ENCODE data around the gene RNF222. TPM values are rescaled to one million over a fixed set of nuclear protein-coding genes. Genes with fewer than 3 reads are reported as not detected.
"Not testable (repeated sequence)": the region's sequence is repeated elsewhere in the genome, so short reads cannot be mapped to it uniquely, and the experiment has no call there.

RNF222 gene
- total RNA-seq, 1 experiment from 2014 or later, result not detected

DNA sequence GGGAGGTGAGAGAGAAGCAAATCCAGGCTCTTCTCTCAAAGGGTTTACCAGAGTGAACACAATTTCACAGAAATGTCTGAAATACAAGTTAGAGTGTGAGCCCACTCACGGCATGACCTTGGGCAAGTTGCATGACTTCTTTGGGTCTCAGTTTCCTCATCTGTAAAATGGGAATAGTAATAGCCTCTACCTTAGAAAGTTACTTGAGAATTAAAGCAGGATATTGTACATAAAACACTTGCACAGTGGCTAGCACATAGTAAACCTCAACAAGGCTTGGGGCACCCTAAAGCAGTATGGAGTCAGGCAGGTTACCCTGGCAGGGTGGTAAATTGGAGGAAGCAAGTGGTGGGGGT lies 13.2 kb upstream of the RNF222 start:
- DNase-seq (ENCODE audit: low read depth), result no peak

- peak; percentile 77 for DNase-seq (ENCODE audit: low read depth)
Measured at GRCh38 chr17:8409966-8410882, 12.6 kb upstream of the RNF222 start.

DNA sequence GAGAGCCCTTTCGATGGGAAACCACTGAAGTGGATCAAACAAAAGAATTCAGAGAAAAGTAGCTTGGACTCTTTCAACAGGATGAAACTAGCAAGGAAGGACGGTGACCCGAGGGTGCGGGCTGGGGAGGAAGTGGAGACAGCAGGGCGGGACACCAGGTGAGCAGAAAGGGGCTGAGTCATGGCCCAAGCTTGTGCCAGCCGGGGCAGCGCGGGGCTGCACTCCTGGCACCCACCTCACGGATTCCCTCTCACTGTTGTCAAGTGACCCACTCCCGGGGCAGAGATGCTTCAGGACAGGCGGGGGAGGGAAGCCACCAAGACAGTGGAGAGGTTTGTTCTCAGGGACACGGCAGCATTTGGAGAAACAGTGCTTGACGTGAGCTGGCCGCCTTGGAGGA lies 10.7 kb upstream of the RNF222 start:
- DNase-seq (ENCODE audit: low read depth), result peak; percentile 8

- DNase-seq (ENCODE audit: low read depth), result no peak
Measured at GRCh38 chr17:8406174-8406573, 8.5 kb upstream of the RNF222 start.

- no peak for DNase-seq (ENCODE audit: low read depth)
Measured at GRCh38 chr17:8405499-8406016, 7.9 kb upstream of the RNF222 start.

- no peak for DNase-seq (ENCODE audit: low read depth)
Measured at GRCh38 chr17:8402921-8403536, 5.4 kb upstream of the RNF222 start.

GRCh38 chr17:8401107-8401506 lies 3.5 kb upstream of the RNF222 start:
- DNase-seq (ENCODE audit: low read depth), result no peak

GRCh38 chr17:8398980-8399379 lies 1.4 kb upstream of the RNF222 start:
- DNase-seq (ENCODE audit: low read depth), result no peak

DNA sequence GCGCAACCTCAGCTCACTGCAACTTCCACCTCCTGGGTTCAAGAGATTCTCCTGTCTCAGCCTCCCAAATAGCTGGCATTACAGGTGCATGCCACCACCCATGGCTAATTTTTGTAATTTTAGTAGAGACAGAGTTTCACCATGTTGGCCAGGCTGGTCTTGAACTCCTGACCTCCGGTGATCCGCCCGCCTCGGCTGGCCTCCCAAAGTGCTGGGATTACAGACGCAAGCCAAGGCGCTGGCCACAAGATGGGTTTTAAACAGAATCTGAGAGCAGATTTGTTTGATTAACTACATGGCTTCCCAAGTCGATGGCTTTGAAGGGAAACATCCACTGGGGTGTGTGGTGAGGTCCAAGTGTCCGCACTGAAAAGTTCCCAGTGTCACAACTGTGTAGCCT lies 3.1 kb downstream of the RNF222 start:
- not testable (repeated sequence) for DNase-seq (ENCODE audit: low read depth)

DNA sequence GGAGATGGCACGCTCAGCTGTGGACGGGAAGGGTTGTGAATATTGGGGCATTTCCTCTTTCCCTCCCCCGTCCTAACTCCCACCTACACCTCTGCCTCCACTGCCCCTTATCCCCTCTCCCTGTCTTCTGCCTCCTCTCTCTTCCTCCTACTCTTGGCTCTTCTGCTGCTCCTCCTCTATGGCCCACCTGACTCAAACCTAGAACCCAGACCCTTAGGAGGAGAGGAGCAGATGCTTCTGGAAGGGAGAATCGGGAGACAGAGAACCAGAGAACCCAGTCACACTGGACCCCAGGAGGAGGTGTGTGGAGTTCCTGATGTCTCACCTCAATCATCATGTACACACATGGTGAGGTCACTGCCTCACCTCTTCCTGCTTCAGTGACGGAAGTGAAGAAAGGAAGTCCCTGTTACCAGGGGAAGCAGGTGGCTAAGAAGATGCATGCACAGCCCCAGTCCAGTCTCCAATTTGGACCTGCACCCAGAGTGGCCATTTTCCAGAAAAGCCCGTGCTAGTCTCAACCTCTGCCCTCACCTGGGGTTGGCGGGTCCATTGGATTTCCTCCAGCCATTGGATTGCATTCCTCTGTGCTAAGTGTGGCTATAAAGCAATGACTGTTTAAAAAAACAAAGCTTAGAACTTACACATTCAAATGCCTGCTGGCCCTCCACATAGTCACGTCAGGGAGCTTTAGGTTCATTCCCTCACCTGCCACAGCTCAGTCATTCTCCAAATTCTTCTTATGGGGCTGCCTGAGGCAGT lies 4.0 kb downstream of the RNF222 start:
- no peak for DNase-seq (ENCODE audit: low read depth)

DNA sequence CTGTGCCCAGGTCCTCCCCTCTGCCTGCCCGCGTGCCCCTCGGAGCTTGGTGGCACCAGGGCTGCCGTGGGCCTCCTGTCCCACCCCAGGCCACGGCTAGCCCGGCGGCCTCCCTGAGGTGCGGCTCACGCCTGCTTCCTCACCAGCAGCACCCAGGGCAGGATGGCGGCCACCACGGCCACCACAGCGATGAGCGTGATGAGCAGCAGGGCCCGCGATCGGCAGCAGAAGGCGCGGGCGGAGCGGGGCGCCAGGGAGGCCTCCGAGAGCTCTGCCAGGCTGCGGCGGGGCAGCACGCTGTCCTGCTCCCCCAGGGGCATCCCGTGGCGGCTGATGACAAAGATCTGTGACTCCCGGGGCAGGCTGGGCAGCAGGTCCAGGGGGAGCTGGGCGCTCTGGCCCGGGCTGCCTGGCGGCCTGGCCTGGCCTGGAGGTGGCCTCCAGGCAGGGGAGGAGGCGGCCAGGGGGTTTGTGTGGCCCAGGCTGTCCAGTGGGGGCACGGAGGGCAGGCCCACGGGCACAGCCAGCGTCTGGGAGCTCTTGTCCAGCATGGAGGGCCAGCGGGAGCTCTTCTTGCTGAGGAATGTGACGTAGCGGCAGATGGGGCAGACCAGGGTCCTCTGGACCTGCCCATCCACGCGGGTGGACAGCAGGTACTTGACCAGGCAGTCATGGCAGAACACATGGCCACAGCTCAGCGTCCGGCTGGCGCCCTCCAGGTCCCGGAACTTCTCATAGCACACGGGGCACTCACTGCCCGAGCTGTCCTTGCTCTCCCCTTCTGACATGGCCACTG lies 4.8 kb downstream of the RNF222 start:
- DNase-seq (ENCODE audit: low read depth), result no peak

DNA sequence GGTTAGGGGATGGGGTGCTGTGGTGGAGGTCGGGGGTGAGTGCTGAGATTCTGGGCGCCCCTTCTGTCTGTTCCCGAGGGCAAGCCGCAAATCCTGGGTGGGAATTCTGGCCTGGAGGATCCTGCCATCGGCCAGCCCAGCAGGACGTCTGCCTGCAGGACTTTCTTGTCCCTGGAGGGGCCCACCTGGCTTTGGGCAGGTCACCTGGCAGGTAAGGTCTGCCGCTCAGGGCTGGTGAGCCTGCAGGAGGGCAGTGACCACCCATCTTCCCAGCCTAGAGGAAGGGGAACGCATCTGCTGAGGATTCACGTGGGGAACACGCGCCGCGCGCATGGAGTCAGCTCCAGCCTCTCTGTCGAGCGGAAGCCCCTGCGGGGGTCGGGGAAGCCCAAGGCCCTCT lies 5.4 kb downstream of the RNF222 start:
- DNase-seq (ENCODE audit: low read depth), result no peak

GRCh38 chr17:8391711-8392110 lies 5.9 kb downstream of the RNF222 start:
- DNase-seq (ENCODE audit: low read depth), result peak; percentile 47

DNA sequence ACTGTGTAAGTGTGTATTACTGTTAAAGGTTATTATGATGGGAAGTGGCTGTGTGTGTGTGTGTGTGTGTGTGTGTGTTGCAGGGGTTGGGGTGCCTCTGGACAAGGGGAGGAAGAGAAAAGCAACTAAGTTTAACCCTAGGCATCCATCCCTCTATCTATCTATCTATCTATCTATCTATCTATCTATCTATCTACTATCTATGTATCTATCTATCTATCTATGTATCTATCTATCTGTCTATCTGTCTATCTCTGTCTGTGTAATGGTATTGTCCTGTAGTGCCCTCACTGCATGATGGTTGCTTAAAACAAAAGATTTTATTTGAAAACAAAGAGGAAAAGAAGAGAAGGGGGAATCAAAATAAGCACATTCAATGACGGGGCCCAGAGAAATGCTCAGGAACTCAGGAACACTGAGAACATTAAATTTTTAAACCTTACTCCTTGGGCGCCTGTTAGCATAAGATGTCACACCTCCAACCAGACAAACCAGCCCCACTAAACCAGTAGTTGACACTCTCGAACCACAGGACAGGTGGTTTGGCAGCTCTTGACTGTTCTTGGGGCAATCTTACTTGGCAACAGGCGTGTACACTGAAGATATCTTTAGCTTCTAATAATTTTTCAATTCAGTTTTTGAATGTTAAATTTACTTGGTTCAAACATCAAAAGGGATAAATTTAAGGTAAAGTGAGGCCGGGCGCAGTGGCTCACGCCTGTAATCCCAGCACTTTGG lies 9.5 kb downstream of the RNF222 start:
- DNase-seq (ENCODE audit: low read depth), result no peak

DNA sequence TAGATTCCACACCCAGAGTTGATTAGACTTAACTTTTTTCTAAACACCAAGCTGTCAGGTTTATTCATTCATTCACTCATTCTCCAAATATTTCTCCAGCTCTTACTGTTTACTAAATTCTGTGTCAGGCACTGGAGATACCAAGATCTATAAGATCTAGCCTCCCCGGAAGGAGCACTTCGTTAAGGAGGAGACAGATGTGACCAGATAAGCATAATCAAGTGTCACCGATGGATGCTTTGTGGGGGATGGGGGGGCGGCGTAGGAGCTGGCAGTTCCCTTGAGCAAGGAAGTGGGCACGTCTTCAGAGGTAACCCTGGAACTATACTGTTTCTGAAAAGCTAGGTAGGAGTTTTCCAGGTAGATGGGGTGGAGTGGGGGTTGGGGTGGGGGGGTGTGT lies 10.8 kb downstream of the RNF222 start:
- no peak for DNase-seq (ENCODE audit: low read depth)

DNA sequence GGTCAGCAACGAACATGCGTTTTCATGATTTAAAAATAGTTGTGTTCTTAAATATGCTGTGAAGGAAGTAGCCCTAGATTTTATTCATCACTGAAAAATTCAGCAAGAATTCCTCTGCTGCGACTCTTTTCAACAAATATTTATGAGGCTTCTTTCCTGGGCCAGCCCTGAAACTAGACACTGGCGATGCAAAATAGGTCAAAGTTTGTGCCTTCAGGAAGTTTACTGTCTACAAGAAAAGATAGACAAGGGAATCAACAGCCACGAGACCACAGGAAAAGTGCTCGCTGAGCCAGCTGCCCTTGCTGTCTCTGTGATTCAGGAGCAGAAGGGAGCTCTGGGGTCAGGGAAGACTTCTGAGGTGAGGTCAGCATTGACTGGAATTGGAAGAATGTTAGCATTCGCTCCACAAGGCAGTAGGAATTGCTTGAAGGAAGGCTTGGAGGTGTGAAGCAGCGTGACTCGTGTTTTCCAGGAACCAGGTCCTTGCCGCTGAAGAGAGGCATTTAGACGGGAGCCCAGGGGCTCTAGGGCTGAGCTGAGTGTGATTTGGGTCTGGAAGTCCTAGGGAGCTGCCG lies 12.7 kb downstream of the RNF222 start:
- DNase-seq (ENCODE audit: low read depth), result peak; percentile 63

- peak; percentile 96 for DNase-seq (ENCODE audit: low read depth)
Measured at GRCh38 chr17:8383143-8383822, 14.3 kb downstream of the RNF222 start, which contains the start of gene RPL26. Gene RPL26 (minus strand): TSS chr17:8383193. CDS start chr17:8382310, 883 bp downstream.

GRCh38 chr17:8382880-8383142 lies 14.8 kb downstream of the RNF222 start:
- no peak for DNase-seq (ENCODE audit: low read depth)

DNA sequence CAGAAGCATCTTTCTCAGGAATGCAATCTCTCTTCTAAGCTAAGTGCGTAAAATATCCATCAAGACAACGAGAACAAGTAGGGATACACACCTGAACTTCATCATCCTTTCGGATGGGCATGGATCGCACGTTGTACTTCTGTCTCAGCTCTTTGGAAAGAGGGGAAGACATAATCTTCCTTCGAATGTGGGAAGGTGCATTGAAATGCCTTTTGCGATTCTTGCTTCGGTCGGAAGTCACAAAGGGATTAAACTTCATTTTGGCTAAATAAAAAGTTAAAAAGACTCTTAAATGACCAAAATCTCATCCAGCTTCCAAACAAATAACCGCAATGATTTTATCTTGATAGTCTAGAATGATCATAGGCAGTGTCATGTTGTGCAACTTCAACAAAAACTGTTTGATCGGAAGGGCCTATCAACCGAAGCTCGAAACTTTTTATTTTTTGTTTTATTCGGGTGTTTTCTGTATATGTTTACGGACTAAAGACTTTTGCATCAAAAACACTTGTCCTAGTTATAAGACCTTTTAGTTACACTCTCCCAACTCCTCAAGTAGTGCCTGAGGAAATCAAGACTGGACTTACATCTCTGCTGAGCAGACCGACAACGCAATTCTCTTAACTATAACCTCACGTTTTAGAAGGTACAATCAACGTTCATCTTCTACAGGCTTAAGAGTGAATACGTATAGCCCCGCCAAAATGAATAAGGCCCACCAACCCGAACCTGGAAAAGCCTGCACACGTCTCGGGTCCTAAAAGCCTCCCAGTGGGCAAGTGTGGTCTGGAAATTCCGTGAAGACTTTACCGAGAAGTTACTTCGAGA lies 15.4 kb downstream of the RNF222 start:
- no peak for DNase-seq (ENCODE audit: low read depth)

Data from RPMI7951 (cell line).